Endothelial cell of umbilical vein (primary cell): ENCODE measurements around the gene P2RX2.

Source experiments
- EZH2 ChIP-seq: IDR thresholded peaks from 2 replicates; pipeline ENCODE4 v1.6.1; 2012; ENCODE audit warnings: borderline replicate concordance, low read depth, mild to moderate bottlenecking, moderate library complexity, low read length, inconsistent platforms; ENCODE audit not compliant: severe bottlenecking
- JUN ChIP-seq: IDR thresholded peaks from 2 replicates; pipeline ENCODE4 v1.6.1; 2011; ENCODE audit warnings: borderline replicate concordance, low read depth; ENCODE audit not compliant: insufficient read length, insufficient read depth
- MAX ChIP-seq: IDR thresholded peaks from 2 replicates; pipeline ENCODE4 v1.6.1; 2011; ENCODE audit not compliant: insufficient read depth, insufficient read length
- MYC ChIP-seq: IDR thresholded peaks from one replicate; pipeline ENCODE4 v1.6.1; 2011; ENCODE audit warnings: mild to moderate bottlenecking, low read depth, low read length
- POLR2A ChIP-seq: IDR thresholded peaks from 2 replicates; pipeline ENCODE4 v1.6.1; 2012; ENCODE audit warnings: low read depth, mild to moderate bottlenecking, control low read depth, low read length
- POLR2AphosphoS5 ChIP-seq: IDR thresholded peaks from 2 replicates; pipeline ENCODE4 v1.6.1; 2012; ENCODE audit warnings: low read depth, mild to moderate bottlenecking, control low read depth, low read length, moderate library complexity; ENCODE audit not compliant: insufficient read depth
- TF ChIP-seq, protein P1 (sequence below), 2 donors: IDR thresholded peaks; 1 replicate in 1 of 2; 2 replicates in 1 of 2; pipeline ENCODE4 v1.5.1; 2011; ENCODE audit warnings: low read length in 2 of 2, mild to moderate bottlenecking in 2 of 2, moderate library complexity in 2 of 2, control low read depth in 1 of 2, inconsistent platforms in 1 of 2, low read depth in 1 of 2; ENCODE audit not compliant: insufficient read depth in 1 of 2; ENCODE audit errors: extremely low read depth in 1 of 2

DNA sequence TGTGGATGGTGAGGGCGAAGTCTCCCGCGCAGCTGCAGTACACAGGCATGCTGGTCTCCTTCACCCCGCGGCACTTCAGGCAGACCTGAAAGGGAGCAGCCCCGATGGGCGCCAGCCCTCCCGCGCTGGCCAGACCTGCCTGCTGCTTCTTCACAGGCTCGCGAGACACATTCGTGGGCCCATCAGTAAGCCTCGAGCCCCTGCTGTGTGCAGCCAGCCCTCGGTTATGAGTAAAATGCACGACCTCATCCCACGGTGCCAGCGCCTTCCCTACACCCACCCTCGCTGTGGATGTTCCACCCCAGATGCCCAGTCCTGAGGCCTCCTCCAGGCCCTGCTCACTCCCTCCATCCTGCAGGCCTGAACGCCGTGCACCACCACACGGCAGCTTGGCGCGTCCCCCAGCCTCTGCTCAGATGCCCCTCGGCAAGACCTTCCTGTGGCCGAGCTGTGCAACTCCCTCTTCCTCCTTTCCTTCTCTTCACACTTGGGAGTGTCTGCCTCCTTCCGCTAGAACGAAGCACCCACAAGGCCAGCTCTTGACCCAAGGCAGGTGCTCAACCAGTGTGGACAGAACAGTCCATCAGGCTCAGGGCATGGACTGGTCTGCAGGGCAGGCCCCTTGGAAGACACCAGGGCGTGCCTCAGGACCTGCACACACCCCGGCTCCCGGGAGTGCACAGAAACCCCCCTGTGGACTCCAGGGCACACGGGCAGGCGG lies 6.5 kb downstream of the P2RX2 start:
- TF ChIP-seq POLR2A: no peak
- TF ChIP-seq EZH2: no peak
- no peak for TF ChIP-seq POLR2AphosphoS5
- TF ChIP-seq, protein P1, sequence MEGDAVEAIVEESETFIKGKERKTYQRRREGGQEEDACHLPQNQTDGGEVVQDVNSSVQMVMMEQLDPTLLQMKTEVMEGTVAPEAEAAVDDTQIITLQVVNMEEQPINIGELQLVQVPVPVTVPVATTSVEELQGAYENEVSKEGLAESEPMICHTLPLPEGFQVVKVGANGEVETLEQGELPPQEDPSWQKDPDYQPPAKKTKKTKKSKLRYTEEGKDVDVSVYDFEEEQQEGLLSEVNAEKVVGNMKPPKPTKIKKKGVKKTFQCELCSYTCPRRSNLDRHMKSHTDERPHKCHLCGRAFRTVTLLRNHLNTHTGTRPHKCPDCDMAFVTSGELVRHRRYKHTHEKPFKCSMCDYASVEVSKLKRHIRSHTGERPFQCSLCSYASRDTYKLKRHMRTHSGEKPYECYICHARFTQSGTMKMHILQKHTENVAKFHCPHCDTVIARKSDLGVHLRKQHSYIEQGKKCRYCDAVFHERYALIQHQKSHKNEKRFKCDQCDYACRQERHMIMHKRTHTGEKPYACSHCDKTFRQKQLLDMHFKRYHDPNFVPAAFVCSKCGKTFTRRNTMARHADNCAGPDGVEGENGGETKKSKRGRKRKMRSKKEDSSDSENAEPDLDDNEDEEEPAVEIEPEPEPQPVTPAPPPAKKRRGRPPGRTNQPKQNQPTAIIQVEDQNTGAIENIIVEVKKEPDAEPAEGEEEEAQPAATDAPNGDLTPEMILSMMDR (IDR thresholded peaks at IDR 0.05; ENCODE audit: extremely low read depth in 1 of 2, insufficient read depth in 1 of 2, low read depth in 1 of 2, low read length in 2 of 2): no peak
- TF ChIP-seq MAX: no peak
- TF ChIP-seq JUN: no peak
- no peak for TF ChIP-seq MYC
